ENCODE results near the gene DNAJC16.

DNAJC16 gene

GRCh38 chr1:15622712-15623373 is 96.2 kb downstream of the DNAJC16 start:
- H3K27me3 ChIP-seq (ENCODE audit: low read length): no peaks in the 10 kb centered on the region
- H3K9me3 ChIP-seq (ENCODE audit: insufficient read depth, low read length): no peaks in the 10 kb centered on the region
- H2AFZ ChIP-seq (ENCODE audit: low read depth, low read length, severe bottlenecking): no peak overlapping the region
- H3K4me3 ChIP-seq (ENCODE audit: insufficient read depth, low read length, poor library complexity, severe bottlenecking): no peak overlapping the region
- H3K27ac ChIP-seq (ENCODE audit: low read depth, low read length): no peak overlapping the region
- peaks cover 8% of the 10 kb centered on the region; the same call in 1 of the 2 replicates for H3K36me3 ChIP-seq (ENCODE audit: low read length)
- H3K4me2 ChIP-seq (ENCODE audit: low read depth, low read length, poor library complexity, severe bottlenecking): no peak overlapping the region
- peaks cover 13% of the 10 kb centered on the region for H3F3A ChIP-seq (ENCODE audit: insufficient read depth)
- H4K20me1 ChIP-seq (ENCODE audit: low read depth, low read length): peaks cover 20% of the 10 kb centered on the region; the same call in 1 of the 2 replicates
- no peak for TF ChIP-seq EZH2phosphoT487 (conservative IDR thresholded peaks at IDR 0.05; ENCODE audit: low read length)
- TF ChIP-seq CTCF (IDR thresholded peaks at IDR 0.05; ENCODE audit: insufficient read depth, low read length, poor library complexity, severe bottlenecking): no peak
- H3K9me2 ChIP-seq (replicated peaks; ENCODE audit: insufficient read depth, low read length): no peaks in the 10 kb centered on the region
- no peak overlapping the region for H3K9ac ChIP-seq (ENCODE audit: low read length)
- peaks cover 99% of the 10 kb centered on the region for H3K79me2 ChIP-seq (ENCODE audit: insufficient read depth, low read length)

- Histone ChIP-seq H4K20me1 (ENCODE audit: low read depth, low read length) (peaks cover 26% of the 10 kb centered on the region; the same call in 1 of the 2 replicates), H3K36me3 (ENCODE audit: low read length) (peaks cover 13% of the 10 kb centered on the region; the same call in 1 of the 2 replicates), H3K27me3 (ENCODE audit: low read length) (no peaks in the 10 kb centered on the region), H3K9me2 (replicated peaks; ENCODE audit: insufficient read depth, low read length) (no peaks in the 10 kb centered on the region), H3K79me2 (ENCODE audit: insufficient read depth, low read length) (peaks cover 98% of the 10 kb centered on the region), H3F3A (ENCODE audit: insufficient read depth) (peaks cover 10% of the 10 kb centered on the region), H3K27ac (ENCODE audit: low read depth, low read length) (no peak overlapping the region), H3K9me3 (ENCODE audit: insufficient read depth, low read length) (no peaks in the 10 kb centered on the region), H3K4me2 (ENCODE audit: low read depth, low read length, poor library complexity, severe bottlenecking) (no peak overlapping the region), H2AFZ (ENCODE audit: low read depth, low read length, severe bottlenecking) (no peak overlapping the region), H3K9ac (ENCODE audit: low read length) (no peak overlapping the region), H3K4me3 (ENCODE audit: insufficient read depth, low read length, poor library complexity, severe bottlenecking) (no peak overlapping the region)
- TF ChIP-seq CTCF (IDR thresholded peaks at IDR 0.05; ENCODE audit: insufficient read depth, low read length, poor library complexity, severe bottlenecking): no peak
- TF ChIP-seq EZH2phosphoT487 (conservative IDR thresholded peaks at IDR 0.05; ENCODE audit: low read length): no peak
Observed at GRCh38 chr1:15623435-15623834, 96.8 kb downstream of the DNAJC16 start.

GRCh38 chr1:15624133-15624714 is 97.6 kb downstream of the DNAJC16 start:
- peaks cover 92% of the 10 kb centered on the region for H3K79me2 ChIP-seq (ENCODE audit: insufficient read depth, low read length)
- H3K9me3 ChIP-seq (ENCODE audit: insufficient read depth, low read length): no peaks in the 10 kb centered on the region
- H3K9ac ChIP-seq (ENCODE audit: low read length): no peak overlapping the region
- TF ChIP-seq CTCF (IDR thresholded peaks at IDR 0.05; ENCODE audit: insufficient read depth, low read length, poor library complexity, severe bottlenecking) (no peak), EZH2phosphoT487 (conservative IDR thresholded peaks at IDR 0.05; ENCODE audit: low read length) (no peak)
- H4K20me1 ChIP-seq (ENCODE audit: low read depth, low read length): peaks cover 26% of the 10 kb centered on the region; the same call in 1 of the 2 replicates
- H3K4me2 ChIP-seq (ENCODE audit: low read depth, low read length, poor library complexity, severe bottlenecking): no peak overlapping the region
- peaks cover 7% of the 10 kb centered on the region; the same call in 1 of the 2 replicates for H3F3A ChIP-seq (ENCODE audit: insufficient read depth)
- no peaks in the 10 kb centered on the region for H3K9me2 ChIP-seq (replicated peaks; ENCODE audit: insufficient read depth, low read length)
- peaks cover 14% of the 10 kb centered on the region; the same call in 1 of the 2 replicates for H3K36me3 ChIP-seq (ENCODE audit: low read length)
- H2AFZ ChIP-seq (ENCODE audit: low read depth, low read length, severe bottlenecking): no peak overlapping the region
- no peak overlapping the region for H3K4me3 ChIP-seq (ENCODE audit: insufficient read depth, low read length, poor library complexity, severe bottlenecking)
- no peaks in the 10 kb centered on the region for H3K27me3 ChIP-seq (ENCODE audit: low read length)
- no peak overlapping the region for H3K27ac ChIP-seq (ENCODE audit: low read depth, low read length)

Measured in SU-DHL-6 (cell line).